Prostate gland (tissue), 2 donors: ENCODE data around the gene SIPA1L2. TPM values are rescaled to one million over a fixed set of nuclear protein-coding genes. Genes with fewer than 3 reads are reported as not detected.

ENCODE experiments used
- DNase-seq: peaks from one replicate; pipeline ENCODE4 v3.0.0-alpha.2; 2019; ENCODE audit warnings: low spot score
- H3K27ac ChIP-seq, 2 donors: fragments of 200-600 bp; sonication (generic); 2 replicates each; pipeline ENCODE4 v1.5.1; 2017 to 2019
- H3K27me3 ChIP-seq: fragments of 200-600 bp; sonication (generic); replicated peaks from 2 replicates; pipeline ENCODE4 v1.5.1; 2019; ENCODE audit not compliant: insufficient read depth
- H3K36me3 ChIP-seq, 2 donors: fragments of 200-600 bp; sonication (generic); 1 replicate in 1 of 2; 2 replicates in 1 of 2; pipeline versions ENCODE4 v1.5.1 to v1.8.1; 2017 to 2019
- H3K4me1 ChIP-seq: fragments of 200-600 bp; sonication (generic); replicated peaks from 2 replicates; pipeline ENCODE4 v1.5.1; 2019
- H3K4me3 ChIP-seq, 2 donors: fragments of 200-600 bp; sonication (generic); 2 replicates each; pipeline ENCODE4 v1.5.1; 2017 to 2019
- H3K9me3 ChIP-seq: fragments of 200-600 bp; sonication (generic); 2 replicates; pipeline ENCODE4 v1.5.1; 2017
- POLR2A ChIP-seq: fragments of 450-650 bp; IDR thresholded peaks from one replicate; pipeline ENCODE4 v1.6.1; 2016; ENCODE audit warnings: antibody characterized with exemption, mild to moderate bottlenecking
- POLR2AphosphoS5 ChIP-seq: sonication (generic); formaldehyde crosslinking; IDR thresholded peaks from one replicate; pipeline ENCODE4 v1.6.1; 2017; ENCODE audit warnings: antibody characterized with exemption
- WGBS: methylation state at CpG from one replicate; pipeline ENCODE4 v1.1.5; 2018; 5-methylcytosine and 5-hydroxymethylcytosine counted together
- intact Hi-C: fragments of 100-400 bp; cut with DNase I; formaldehyde crosslinking; loops from one replicate; pipeline ENCODE4 v1.14.2; 2022
- total RNA-seq, 2 donors: library from RNA; depleted of rRNA; stranded (reverse); fragments of >200 nt; gene quantifications; one replicate each; pipeline ENCODE4 v1.1.0, GENCODE V29; 2016
- TF ChIP-seq, protein P1 (sequence below), 4 experiments: fragments of 200-600 bp in 2 of 4; fragments of 450-650 bp in 2 of 4; sonication (generic) in 2 of 4; IDR thresholded peaks; 1 replicate in 3 of 4; 2 replicates in 1 of 4; pipeline ENCODE4 v1.5.1; 2016 to 2019; ENCODE audit warnings: antibody characterized with exemption in 4 of 4, mild to moderate bottlenecking in 2 of 4, moderate library complexity in 2 of 4

SIPA1L2 gene
- total RNA-seq, 2 donors from 2014 or later: 8.1 to 31.5 TPM

GRCh38 chr1:232608427-232608826 is 21.5 kb downstream of the SIPA1L2 start:
- H3K27me3 ChIP-seq: no peaks in the 10 kb centered on the region

GRCh38 chr1:232602622-232603021 is 27.3 kb downstream of the SIPA1L2 start:
- DNase-seq: no peak
- H3K4me1 ChIP-seq: no peaks in the 10 kb centered on the region
- H3K27me3 ChIP-seq: no peaks in the 10 kb centered on the region
- TF ChIP-seq POLR2AphosphoS5 (no peak), POLR2A (no peak)
- TF ChIP-seq, protein P1, sequence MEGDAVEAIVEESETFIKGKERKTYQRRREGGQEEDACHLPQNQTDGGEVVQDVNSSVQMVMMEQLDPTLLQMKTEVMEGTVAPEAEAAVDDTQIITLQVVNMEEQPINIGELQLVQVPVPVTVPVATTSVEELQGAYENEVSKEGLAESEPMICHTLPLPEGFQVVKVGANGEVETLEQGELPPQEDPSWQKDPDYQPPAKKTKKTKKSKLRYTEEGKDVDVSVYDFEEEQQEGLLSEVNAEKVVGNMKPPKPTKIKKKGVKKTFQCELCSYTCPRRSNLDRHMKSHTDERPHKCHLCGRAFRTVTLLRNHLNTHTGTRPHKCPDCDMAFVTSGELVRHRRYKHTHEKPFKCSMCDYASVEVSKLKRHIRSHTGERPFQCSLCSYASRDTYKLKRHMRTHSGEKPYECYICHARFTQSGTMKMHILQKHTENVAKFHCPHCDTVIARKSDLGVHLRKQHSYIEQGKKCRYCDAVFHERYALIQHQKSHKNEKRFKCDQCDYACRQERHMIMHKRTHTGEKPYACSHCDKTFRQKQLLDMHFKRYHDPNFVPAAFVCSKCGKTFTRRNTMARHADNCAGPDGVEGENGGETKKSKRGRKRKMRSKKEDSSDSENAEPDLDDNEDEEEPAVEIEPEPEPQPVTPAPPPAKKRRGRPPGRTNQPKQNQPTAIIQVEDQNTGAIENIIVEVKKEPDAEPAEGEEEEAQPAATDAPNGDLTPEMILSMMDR (IDR thresholded peaks at IDR 0.05): no peak
- H3K36me3 ChIP-seq: no peaks in the 10 kb centered on the region
- no peak overlapping the region for H3K27ac ChIP-seq
- WGBS: 97% methylated on average over 4 of the region's 4 CpGs
- no peaks in the 10 kb centered on the region for H3K9me3 ChIP-seq
- no peak overlapping the region for H3K4me3 ChIP-seq
- intact Hi-C loops: no loop called here

More at GRCh38 chr1:232608427-232608826, 21.5 kb downstream of the SIPA1L2 start:
- Histone ChIP-seq H3K9me3 (no peaks in the 10 kb centered on the region), H3K36me3 (no peaks in the 10 kb centered on the region), H3K4me1 (no peaks in the 10 kb centered on the region), H3K4me3 (no peak overlapping the region), H3K27ac (no peak overlapping the region)
- intact Hi-C loops: no loop called here
- DNase-seq: no peak
- WGBS: 85% methylated on average over 4 of the region's 4 CpGs
- TF ChIP-seq, protein P1 (IDR thresholded peaks at IDR 0.05): no peak
- TF ChIP-seq POLR2AphosphoS5: no peak
- no peak for TF ChIP-seq POLR2A

DNA sequence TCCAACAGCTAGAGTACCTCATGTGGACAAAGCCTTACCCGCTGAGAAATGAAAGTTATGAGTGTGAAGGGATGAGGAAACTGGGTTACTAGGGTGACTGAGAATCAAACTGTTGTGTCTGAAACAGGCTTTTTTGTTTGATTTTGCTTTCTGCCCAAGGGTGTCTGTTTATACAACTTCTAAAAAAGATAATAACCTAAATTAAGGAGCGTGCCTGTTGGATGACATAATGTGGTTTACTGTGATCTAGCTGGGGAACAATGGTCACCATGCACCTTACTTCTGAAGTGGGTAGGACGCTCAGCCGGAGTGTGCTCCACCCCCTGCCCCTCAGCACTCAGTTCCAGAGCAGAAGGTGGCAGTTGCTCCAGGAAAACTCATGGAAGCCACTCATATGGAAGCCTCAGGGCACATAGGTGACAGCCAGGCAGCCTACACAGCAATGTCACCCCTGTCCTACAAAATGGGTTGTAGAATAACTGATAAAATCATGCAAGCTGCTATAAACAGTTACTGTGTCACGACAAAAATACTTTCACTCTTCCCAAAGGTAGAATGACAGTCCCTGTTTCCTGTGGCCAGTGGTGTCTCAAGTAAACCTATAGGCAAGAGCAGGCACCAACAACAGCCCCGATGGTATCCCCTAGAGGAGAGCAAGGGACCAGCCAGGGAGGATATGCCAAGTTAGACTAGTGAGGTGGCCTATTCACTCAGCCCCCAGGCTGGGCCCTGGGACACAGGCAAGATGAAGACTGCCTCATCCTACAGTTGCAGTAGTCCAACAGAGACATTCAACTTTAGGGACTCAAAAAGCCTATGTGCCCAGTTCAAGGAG is 29.3 kb downstream of the SIPA1L2 start:
- no peak overlapping the region for H3K4me3 ChIP-seq
- no peaks in the 10 kb centered on the region for H3K36me3 ChIP-seq
- H3K27me3 ChIP-seq: no peaks in the 10 kb centered on the region
- H3K9me3 ChIP-seq: no peaks in the 10 kb centered on the region
- TF ChIP-seq, protein P1 (IDR thresholded peaks at IDR 0.05): no peak
- TF ChIP-seq POLR2A (no peak), POLR2AphosphoS5 (no peak)
- intact Hi-C loops: no loop called here
- H3K27ac ChIP-seq: no peak overlapping the region
- no peaks in the 10 kb centered on the region for H3K4me1 ChIP-seq
- DNase-seq: no peak
- WGBS: 72% methylated on average over 6 of the region's 6 CpGs

DNA sequence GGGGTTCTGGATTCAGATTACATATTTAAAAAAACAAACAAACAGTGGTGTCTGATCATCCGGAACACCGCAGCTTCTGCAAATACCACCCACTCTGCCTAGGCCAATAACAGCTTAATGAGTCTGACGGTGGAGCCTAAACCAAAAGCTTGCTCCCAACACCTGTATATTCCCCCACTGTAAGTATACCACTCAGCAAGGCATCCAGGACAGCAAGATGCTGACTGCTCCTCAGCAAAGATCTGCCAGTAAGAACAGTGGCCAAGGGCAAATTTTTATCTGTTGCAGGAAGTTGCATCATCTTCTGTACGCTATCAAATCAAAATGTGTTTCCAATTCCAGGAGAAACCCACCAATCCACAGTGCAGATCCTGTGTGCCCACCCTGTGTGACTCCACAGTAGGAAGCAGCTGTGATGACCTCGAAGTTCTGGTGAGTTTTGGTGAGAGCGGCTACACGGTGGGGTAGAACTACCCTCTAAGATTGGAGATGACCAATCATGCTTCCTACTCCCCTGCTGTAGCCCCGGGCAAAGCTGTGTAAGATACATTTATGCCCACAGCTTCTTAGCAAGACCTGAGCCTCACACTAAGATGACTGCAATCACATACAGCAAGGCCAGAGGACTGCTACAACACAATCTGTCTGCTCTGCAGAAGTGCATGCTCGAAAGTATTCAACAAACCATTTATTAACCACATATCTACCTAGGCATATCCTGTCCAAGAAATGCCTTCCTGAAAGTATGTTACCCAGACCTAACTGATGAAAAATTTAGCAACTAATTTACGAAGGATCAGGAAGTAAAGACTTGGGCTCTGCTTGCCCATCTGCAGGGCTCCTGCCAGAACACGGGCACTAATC is 30.5 kb downstream of the SIPA1L2 start:
- Histone ChIP-seq H3K9me3 (no peaks in the 10 kb centered on the region), H3K4me1 (no peaks in the 10 kb centered on the region), H3K27ac (no peak overlapping the region), H3K36me3 (no peaks in the 10 kb centered on the region), H3K27me3 (no peaks in the 10 kb centered on the region), H3K4me3 (no peak overlapping the region)
- no peak for TF ChIP-seq POLR2A
- TF ChIP-seq, protein P1 (IDR thresholded peaks at IDR 0.05): no peak
- no peak for TF ChIP-seq POLR2AphosphoS5
- no peak for DNase-seq
- 77% methylated on average over 11 of the region's 11 CpGs for WGBS
- intact Hi-C loops: no loop called here
